Gastrocnemius medialis (tissue), 4 donors: ENCODE measurements around the gene RUSF1.

Experiments used
- POLR2A ChIP-seq, 2 donors: fragments of 450-650 bp; IDR thresholded peaks; one replicate each; pipeline ENCODE4 v1.6.1; 2017; ENCODE audit warnings: antibody characterized with exemption in 2 of 2, mild to moderate bottlenecking in 2 of 2, moderate library complexity in 2 of 2
- TF ChIP-seq, protein P1 (sequence below), 5 experiments: fragments of 450-650 bp in 3 of 5; fragments of 200-600 bp in 2 of 5; sonication (generic) in 2 of 5; IDR thresholded peaks in 4 of 5; conservative IDR thresholded peaks in 1 of 5; 1 replicate in 4 of 5; 2 replicates in 1 of 5; pipeline ENCODE4 v1.5.1; 2016 to 2019; ENCODE audit warnings: antibody characterized with exemption in 5 of 5, mild to moderate bottlenecking in 3 of 5, moderate library complexity in 3 of 5

DNA sequence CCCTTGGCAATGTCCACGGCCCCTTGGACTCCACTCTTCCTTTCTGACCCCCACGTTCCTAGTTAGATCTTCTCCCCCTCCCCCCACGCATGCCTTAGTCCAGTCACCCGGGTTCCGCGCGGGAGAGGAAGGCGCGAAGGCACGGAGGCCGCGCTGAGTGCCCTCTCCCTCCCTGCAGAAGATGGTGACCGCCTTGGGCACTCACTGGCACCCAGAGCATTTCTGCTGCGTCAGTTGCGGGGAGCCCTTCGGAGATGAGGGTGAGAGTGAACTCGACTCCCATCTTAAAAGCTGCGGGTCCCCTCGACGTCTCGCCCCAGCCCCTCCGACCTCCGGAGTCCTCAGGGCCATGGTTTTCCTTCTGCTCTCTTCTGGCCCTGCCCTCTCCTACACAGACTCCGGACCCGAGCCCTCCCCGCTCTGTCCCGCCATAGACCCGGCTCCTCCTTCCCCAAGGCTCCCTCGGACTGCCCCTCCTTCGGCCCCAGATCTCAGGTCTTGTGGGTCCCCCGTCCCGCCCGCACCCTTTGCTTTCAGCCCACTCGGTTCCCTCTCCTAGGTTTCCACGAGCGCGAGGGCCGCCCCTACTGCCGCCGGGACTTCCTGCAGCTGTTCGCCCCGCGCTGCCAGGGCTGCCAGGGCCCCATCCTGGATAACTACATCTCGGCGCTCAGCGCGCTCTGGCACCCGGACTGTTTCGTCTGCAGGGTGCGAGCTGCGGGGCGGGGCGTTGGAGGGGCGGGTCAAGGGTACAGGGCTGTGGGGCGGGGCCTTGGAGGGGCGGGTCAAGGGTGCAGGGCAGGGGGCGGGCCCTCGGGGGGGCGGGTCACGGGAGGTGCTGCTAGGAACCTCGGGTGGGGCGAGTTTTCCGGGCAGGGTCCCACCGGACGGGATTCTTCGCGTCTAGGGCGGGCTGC, 31.6 kb downstream of the RUSF1 start:
- TF ChIP-seq, protein P1, sequence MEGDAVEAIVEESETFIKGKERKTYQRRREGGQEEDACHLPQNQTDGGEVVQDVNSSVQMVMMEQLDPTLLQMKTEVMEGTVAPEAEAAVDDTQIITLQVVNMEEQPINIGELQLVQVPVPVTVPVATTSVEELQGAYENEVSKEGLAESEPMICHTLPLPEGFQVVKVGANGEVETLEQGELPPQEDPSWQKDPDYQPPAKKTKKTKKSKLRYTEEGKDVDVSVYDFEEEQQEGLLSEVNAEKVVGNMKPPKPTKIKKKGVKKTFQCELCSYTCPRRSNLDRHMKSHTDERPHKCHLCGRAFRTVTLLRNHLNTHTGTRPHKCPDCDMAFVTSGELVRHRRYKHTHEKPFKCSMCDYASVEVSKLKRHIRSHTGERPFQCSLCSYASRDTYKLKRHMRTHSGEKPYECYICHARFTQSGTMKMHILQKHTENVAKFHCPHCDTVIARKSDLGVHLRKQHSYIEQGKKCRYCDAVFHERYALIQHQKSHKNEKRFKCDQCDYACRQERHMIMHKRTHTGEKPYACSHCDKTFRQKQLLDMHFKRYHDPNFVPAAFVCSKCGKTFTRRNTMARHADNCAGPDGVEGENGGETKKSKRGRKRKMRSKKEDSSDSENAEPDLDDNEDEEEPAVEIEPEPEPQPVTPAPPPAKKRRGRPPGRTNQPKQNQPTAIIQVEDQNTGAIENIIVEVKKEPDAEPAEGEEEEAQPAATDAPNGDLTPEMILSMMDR (IDR thresholded peaks at IDR 0.05 in 4 of 5, conservative IDR thresholded peaks at IDR 0.05 in 1 of 5) = no peak
- TF ChIP-seq POLR2A (IDR thresholded peaks at IDR 0.05) = no peak
